Activated naive CD4-positive, alpha-beta T cell treated with anti-CD3 and anti-CD28 coated beads, Interleukin-2, amount 50 U/mL, for 24 hours (primary cell): ENCODE results near the gene MAD2L1BP.

Source experiments
- H3K27ac Mint-ChIP-seq: one replicate; pipeline ENCODE4 v1.8.0; 2021; ENCODE audit warnings: mild to moderate bottlenecking, mixed read lengths
- H3K27me3 Mint-ChIP-seq: one replicate; pipeline ENCODE4 v1.8.0; 2021; ENCODE audit warnings: mixed read lengths
- H3K36me3 Mint-ChIP-seq: one replicate; pipeline ENCODE4 v1.8.0; 2021; ENCODE audit warnings: mixed read lengths
- H3K4me1 Mint-ChIP-seq: one replicate; pipeline ENCODE4 v1.8.0; 2021; ENCODE audit warnings: mixed read lengths
- H3K4me3 Mint-ChIP-seq: one replicate; pipeline ENCODE4 v1.8.0; 2021; ENCODE audit warnings: mild to moderate bottlenecking, mixed read lengths
- H3K9me3 Mint-ChIP-seq: one replicate; pipeline ENCODE4 v1.8.0; 2021; ENCODE audit warnings: mixed read lengths

Gene MAD2L1BP

DNA sequence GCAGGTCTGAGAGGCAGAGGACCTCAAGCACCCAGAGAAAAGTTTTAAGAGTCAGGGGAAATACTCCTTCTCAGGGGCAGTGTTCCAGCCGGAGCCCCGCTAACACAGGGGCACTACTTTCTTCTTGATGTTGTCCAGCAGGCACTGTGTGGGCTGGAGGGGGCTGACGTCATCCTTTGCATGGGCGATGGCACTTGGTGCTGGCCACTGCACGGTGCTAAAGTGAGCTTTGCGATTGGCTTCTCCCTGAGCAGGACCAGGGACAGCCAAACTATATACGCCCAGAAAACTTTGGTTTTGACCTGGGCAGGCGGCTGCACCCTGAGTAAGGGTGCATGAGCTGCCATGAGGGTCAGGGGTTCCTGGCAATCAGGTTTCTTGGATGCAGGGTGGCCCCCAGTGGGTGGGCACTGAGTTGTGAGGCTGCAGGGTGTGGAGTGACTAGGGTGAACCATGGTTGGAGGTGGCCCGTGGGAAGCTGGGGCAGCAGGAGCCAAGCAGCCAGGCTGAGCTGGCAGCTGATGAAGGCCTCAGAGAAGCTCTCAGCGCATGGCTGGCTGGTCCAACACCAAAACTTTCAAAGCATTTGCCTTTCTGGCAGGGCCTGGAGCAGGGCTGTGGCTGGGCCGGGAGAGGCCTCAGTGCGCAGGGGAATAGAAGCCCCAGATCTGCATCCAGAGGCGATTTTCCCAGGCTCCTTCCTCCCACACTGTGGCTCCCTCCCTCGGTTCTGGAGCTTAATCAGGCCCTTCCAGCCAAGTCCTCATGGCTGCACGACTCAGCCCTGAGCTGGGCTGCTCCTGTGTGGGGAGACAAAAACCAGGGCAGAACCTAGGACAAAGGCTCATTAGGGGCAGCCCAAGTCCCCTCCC lies 33.6 kb downstream of the MAD2L1BP start:
- no peak overlapping the region for H3K4me3 Mint-ChIP-seq
- no peaks in the 10 kb centered on the region for H3K27me3 Mint-ChIP-seq
- H3K9me3 Mint-ChIP-seq = no peaks in the 10 kb centered on the region
- H3K27ac Mint-ChIP-seq = no peak overlapping the region
- H3K36me3 Mint-ChIP-seq = no peaks in the 10 kb centered on the region
- H3K4me1 Mint-ChIP-seq = peaks cover 15% of the 10 kb centered on the region

GRCh38 chr6:43669922-43670622 lies 34.4 kb downstream of the MAD2L1BP start:
- H3K4me3 Mint-ChIP-seq = no peak overlapping the region
- H3K27ac Mint-ChIP-seq = peak overlapping the region; percentile 12
- peaks cover 2% of the 10 kb centered on the region for H3K36me3 Mint-ChIP-seq
- peaks cover 15% of the 10 kb centered on the region for H3K4me1 Mint-ChIP-seq
- no peaks in the 10 kb centered on the region for H3K27me3 Mint-ChIP-seq
- no peaks in the 10 kb centered on the region for H3K9me3 Mint-ChIP-seq

DNA sequence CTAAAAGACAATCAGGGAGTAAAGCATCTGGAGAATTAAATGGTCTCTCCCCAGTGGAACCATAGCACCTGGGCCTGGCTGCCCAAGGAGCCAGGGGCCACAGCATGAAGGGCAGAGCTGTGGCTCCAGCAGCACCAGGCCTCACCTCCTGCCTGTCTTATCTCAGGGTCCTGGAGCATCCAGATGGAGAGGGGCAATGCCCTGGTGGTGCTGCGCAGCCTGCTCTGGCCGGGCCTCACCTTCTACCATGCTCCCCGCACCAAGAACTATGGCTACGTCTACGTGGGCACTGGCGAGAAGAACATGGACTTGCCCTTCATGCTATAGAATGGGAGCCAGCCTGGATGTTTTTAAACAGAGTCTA lies 35.0 kb downstream of the MAD2L1BP start:
- Mint-ChIP-seq H3K27me3 (no peaks in the 10 kb centered on the region), H3K4me1 (peaks cover 15% of the 10 kb centered on the region), H3K36me3 (peaks cover 2% of the 10 kb centered on the region), H3K9me3 (no peaks in the 10 kb centered on the region), H3K4me3 (no peak overlapping the region), H3K27ac (no peak overlapping the region)

- H3K9me3 Mint-ChIP-seq = no peaks in the 10 kb centered on the region
Observed at GRCh38 chr6:43671011-43671800, 35.6 kb downstream of the MAD2L1BP start.

DNA sequence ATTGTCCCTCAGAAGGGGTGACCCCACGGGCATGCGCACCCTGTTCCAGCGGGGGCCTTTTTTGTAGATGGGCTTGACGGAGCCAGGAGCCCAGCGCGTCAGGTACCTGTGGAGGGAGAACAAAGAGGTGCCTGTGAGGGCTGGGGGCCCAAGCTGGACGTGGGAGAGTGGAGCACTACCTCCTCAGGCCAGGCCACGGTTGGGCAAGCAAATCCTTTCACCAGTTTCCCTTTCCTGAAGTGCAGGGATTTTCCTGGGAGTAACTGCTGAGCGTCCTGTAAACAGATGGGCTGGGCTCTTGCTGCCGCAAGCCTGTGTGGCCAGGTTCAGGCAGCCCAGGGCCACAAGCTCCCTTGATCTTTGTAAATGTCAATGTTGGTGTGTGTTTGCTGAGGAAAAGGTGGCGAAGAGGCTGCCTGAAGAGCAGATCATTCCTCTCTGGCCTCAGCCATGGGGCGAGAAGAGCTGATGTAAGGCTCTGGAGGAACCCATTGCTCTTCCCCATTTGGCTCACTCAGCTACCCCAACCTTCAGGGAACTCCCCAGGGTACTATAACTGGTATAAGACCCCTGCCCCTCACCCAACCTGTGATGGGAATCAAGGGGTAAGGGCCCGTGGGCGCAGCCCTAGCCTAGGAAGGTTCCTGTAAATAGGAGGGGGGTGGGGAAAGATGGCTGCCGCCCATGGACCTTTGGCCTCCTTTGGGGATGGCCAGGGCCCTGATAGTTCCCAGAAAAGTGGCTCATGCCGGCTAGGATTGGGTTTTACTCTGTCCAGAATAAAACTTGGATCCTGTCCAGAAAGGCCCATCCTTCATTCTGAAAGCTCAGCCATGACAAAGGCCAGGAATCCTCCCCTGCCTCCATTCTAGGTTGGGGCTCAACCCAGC lies 36.4 kb downstream of the MAD2L1BP start:
- H3K36me3 Mint-ChIP-seq = peaks cover 2% of the 10 kb centered on the region
- no peak overlapping the region for H3K4me3 Mint-ChIP-seq
- H3K4me1 Mint-ChIP-seq = peaks cover 13% of the 10 kb centered on the region
- H3K27me3 Mint-ChIP-seq = no peaks in the 10 kb centered on the region
- H3K9me3 Mint-ChIP-seq = no peaks in the 10 kb centered on the region
- no peak overlapping the region for H3K27ac Mint-ChIP-seq

More at GRCh38 chr6:43671011-43671800, 35.6 kb downstream of the MAD2L1BP start:
- H3K4me1 Mint-ChIP-seq = peaks cover 15% of the 10 kb centered on the region
- H3K4me3 Mint-ChIP-seq = no peak overlapping the region
- peaks cover 2% of the 10 kb centered on the region for H3K36me3 Mint-ChIP-seq
- no peak overlapping the region for H3K27ac Mint-ChIP-seq
- H3K27me3 Mint-ChIP-seq = no peaks in the 10 kb centered on the region

DNA sequence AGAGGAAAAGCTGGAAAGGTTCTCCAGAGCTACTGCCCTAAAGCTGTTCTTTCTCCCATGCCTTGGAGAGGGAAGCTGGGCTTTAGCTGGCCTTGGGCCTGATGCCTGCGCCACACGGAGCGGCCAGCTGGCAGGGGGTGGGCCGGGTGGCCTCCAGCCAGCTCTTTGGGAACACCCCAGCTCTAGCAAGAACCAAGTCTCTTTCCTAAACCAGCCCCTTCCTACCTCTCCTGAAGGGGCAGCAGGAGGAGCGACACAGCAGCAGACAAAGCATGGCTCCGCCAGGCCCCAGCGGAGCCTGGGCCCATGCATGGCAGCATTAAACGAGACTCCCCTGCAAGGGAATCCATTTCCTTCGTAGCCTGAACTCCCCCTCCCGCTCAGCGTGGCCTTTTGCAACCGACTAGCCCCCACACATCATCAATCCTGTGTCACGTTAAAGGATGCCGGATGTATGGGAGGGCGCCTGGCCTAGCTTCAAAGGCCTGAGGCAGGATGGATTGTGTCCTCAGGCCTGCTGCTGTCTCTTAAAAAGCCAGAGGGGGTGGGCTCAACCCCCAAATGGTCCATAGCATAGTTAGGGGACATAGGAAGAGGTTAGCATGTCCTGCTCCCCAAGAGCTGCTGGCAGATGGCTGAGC lies 37.9 kb downstream of the MAD2L1BP start:
- H3K36me3 Mint-ChIP-seq = peaks cover 2% of the 10 kb centered on the region
- H3K27ac Mint-ChIP-seq = no peak overlapping the region
- H3K4me3 Mint-ChIP-seq = no peak overlapping the region
- no peaks in the 10 kb centered on the region for H3K9me3 Mint-ChIP-seq
- H3K27me3 Mint-ChIP-seq = no peaks in the 10 kb centered on the region
- no peaks in the 10 kb centered on the region for H3K4me1 Mint-ChIP-seq

DNA sequence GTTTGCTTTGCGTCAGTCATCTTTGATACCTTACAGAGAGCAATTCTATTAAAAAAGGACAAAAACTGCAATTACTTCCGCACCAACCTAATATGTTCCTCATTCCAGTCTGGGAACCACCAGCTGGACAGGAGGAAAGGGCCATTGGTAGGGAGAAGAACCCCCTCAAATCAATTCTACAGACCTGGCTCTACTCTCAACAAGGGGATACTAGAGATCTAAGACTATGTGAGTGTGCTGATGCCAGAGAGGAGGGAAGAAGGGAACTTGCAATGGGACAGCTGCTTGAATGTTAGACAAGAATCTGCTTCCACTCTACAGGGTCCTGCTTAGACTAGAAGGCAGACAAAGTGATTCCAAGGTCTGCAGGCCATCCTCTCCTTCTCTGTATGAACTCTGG lies 38.7 kb downstream of the MAD2L1BP start:
- Mint-ChIP-seq H3K4me3 (no peak overlapping the region), H3K27me3 (no peaks in the 10 kb centered on the region), H3K36me3 (peaks cover 2% of the 10 kb centered on the region), H3K9me3 (no peaks in the 10 kb centered on the region), H3K4me1 (no peaks in the 10 kb centered on the region), H3K27ac (no peak overlapping the region)

GRCh38 chr6:43674921-43675320 lies 39.3 kb downstream of the MAD2L1BP start:
- Mint-ChIP-seq H3K27ac (no peak overlapping the region), H3K36me3 (peaks cover 2% of the 10 kb centered on the region), H3K9me3 (no peaks in the 10 kb centered on the region), H3K4me1 (no peaks in the 10 kb centered on the region), H3K4me3 (no peak overlapping the region), H3K27me3 (no peaks in the 10 kb centered on the region)

DNA sequence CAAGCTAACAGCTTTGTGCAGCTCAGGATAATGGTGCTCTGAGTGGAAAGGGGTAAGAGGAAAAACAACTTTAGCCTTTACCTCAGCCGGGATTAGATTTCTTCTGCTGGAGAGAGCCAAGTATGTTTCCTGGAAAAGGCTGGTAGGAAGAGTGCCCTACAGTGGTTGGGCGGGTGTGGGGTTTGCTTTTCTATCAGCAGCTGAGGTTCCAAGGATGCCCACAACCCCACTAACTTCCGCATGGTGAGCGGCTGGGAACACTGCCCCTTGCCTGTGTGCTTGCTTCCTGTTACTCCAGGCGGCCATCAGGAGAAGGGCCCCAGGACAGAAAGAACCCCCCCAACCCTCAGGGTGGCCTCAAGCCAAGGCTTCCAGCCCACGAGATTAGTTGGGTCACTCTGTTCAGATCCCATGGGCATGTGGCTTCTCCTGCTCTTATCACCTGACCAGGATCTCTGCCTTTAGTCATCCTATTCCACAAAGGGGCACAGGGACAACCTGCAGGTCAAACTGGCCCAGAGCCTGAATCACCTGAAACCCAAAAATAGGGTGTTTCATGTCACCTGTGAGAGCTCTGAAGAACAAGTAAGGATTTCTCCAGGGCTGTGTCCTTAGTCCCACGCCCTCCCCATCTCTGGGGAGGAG lies 41.4 kb downstream of the MAD2L1BP start:
- Mint-ChIP-seq H3K27me3 (no peaks in the 10 kb centered on the region), H3K4me3 (no peak overlapping the region), H3K27ac (no peak overlapping the region), H3K4me1 (peaks cover 5% of the 10 kb centered on the region), H3K9me3 (no peaks in the 10 kb centered on the region), H3K36me3 (peaks cover 4% of the 10 kb centered on the region)

DNA sequence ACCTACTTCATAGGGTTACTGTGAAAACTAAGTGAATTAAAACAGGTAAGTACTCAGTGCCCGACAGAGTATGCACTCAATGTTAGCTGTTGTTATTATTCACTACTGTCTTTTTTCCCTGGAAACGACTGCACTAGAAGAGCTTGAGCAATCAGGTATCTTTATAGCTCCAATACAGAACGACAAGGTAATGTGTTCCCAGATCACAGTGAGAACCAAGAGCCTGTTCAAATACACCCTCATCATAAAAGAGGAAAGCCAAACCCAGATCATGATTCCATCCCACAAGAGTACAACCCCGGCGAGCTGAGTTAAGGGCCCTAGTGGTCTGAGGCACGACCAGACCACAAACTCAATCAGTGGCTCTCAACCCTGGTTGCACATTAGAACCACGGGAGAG lies 42.1 kb downstream of the MAD2L1BP start:
- no peaks in the 10 kb centered on the region for H3K9me3 Mint-ChIP-seq
- no peaks in the 10 kb centered on the region for H3K27me3 Mint-ChIP-seq
- peak overlapping the region; percentile 8 for H3K27ac Mint-ChIP-seq
- no peak overlapping the region for H3K4me3 Mint-ChIP-seq
- H3K36me3 Mint-ChIP-seq = peaks cover 4% of the 10 kb centered on the region
- H3K4me1 Mint-ChIP-seq = peaks cover 10% of the 10 kb centered on the region

GRCh38 chr6:43678341-43678740 lies 42.7 kb downstream of the MAD2L1BP start:
- Mint-ChIP-seq H3K27ac (no peak overlapping the region), H3K4me3 (no peak overlapping the region), H3K36me3 (peaks cover 4% of the 10 kb centered on the region), H3K4me1 (peaks cover 16% of the 10 kb centered on the region), H3K9me3 (no peaks in the 10 kb centered on the region), H3K27me3 (no peaks in the 10 kb centered on the region)

DNA sequence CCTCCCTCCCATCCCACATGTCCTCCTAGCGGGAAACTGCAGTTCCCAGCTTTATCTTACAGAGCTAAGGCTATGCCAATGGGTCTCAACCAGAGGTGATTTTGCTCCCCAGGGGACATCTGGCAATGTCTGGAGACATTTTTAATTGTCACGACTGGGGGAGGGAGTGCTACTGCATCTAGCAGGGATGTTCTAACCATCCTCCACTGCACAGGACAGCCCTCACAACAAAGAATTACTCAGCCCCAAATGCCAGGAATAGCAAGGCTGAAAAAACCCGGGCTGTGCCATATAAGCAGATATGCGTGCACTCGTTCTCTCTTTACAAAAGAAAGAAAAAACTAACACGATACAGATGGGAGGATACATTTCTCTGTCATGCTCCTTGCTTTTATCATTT lies 43.4 kb downstream of the MAD2L1BP start:
- Mint-ChIP-seq H3K4me1 (peaks cover 21% of the 10 kb centered on the region), H3K4me3 (no peak overlapping the region), H3K36me3 (peaks cover 4% of the 10 kb centered on the region), H3K27me3 (no peaks in the 10 kb centered on the region), H3K27ac (peak overlapping the region; percentile 4), H3K9me3 (no peaks in the 10 kb centered on the region)

- no peak overlapping the region for H3K27ac Mint-ChIP-seq
- H3K9me3 Mint-ChIP-seq = no peaks in the 10 kb centered on the region
- H3K4me1 Mint-ChIP-seq = peaks cover 36% of the 10 kb centered on the region
- H3K4me3 Mint-ChIP-seq = no peak overlapping the region
- H3K36me3 Mint-ChIP-seq = peaks cover 3% of the 10 kb centered on the region
- no peaks in the 10 kb centered on the region for H3K27me3 Mint-ChIP-seq
Observed at GRCh38 chr6:43680308-43681200, 44.9 kb downstream of the MAD2L1BP start.
